NCI-H524 treated with DMSO at 0.1 percent for 48 hours (cell line): ENCODE data around the gene CCDC106.

Experiments
- DNase-seq: peaks from one replicate; lab custom pipeline; 2025; lab: John Stamatoyannopoulos, UW

CCDC106 gene

DNA sequence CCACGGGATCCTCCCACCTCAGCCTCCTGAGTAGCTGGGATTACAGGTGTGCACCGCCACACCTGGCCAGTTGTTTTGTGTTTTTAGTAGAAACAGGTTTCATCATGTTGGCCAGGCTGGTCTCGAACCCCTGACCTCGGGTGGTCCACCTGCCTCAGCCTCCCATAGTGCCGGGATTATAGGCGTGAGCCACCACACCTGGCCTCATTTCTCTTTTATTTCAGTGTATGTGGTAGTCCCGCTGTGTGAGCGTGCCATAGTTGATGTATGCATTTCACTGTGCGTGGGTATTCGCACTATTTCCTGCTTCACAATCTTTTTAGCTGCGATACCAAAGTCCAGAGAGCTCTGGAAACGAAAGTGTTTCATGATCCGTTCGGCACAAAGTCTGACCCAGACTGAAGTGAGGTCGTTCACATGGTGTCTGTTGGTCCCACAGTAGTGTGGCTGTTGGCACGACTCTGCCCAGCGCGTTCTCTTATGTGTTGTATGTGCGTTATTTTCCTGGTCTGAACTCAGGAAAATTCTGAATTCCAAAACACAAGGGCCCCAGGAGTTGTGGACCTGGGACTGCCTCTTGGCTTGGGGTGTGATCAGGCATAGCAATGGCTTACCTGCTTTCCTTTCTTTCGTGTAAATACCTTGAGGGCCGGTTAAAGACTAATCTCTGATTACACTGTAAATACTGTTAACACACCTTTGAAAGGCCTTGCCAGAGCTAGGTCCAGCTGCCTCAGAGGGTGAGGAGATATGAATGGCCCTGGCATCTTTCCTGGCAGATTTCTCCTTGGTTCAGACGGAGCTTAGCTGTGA lies 35.6 kb downstream of the CCDC106 start:
- no peak for DNase-seq

GRCh38 chr19:55684946-55685681 lies 37.1 kb downstream of the CCDC106 start:
- DNase-seq, result no peak

DNA sequence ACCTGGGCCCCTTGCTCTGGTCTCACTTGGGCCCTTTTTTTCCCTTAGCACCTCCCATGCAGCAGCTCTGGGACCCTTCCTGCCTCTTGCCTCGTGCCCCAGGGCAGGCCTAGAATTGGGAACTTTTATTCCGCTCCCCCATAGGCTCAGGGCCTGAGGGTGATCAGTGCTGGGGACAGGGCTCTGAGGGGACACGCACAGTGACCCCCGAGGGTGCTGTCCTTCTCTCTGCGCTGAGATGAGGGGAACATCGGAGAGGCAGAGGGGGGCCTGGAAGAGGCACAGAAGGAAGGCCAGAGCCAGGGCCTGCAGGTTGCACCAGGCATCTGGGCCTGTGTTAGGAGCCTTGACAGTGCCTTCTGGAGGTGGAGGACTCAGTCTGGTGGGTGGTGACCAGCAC lies 37.8 kb downstream of the CCDC106 start:
- no peak for DNase-seq

GRCh38 chr19:55686311-55687050 lies 38.5 kb downstream of the CCDC106 start:
- DNase-seq, result no peak

- DNase-seq, result no peak
Measured at GRCh38 chr19:55687281-55688201, 39.5 kb downstream of the CCDC106 start.

GRCh38 chr19:55688422-55689218 lies 40.6 kb downstream of the CCDC106 start:
- DNase-seq, result no peak

GRCh38 chr19:55689411-55690108 lies 41.5 kb downstream of the CCDC106 start:
- no peak for DNase-seq

- no peak for DNase-seq
Measured at GRCh38 chr19:55690109-55690768, 42.2 kb downstream of the CCDC106 start.

DNA sequence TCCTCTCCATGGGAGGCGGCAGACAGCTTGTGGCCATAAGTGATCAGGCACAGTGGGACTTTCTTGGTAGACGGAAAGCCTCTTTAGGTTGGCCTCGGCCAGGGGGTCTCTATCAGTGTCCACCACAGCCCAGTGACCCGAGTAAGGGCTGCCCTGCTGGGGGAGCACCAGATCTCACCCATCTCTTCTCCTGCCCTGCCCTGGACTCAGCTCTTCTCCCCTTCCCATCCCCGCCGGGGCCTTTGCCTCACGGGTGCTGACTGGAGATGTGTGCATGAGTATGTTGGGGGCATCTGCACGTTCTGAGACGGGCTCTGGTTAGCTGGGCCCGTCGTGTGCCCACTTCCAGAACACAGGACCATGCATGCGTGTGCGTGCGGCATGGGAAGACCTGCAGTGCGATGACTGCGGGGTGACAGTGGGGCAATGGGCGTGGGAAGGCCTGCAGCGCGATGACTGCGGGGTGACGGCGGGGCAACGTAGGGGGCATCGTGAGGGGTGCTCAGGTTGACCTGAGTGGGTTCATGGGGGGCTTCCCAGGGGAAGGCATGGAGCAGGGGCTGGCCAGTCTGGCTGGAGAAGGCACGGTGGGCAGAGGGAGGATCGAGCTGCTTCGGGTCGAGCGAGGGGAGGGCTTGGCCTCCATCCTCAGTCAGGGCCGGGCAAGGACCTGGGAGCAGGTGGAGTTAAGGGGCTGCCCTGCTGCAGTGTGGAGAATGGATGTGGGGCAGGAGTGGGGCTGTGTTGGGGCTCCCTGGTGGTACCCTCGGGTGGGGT lies 42.9 kb downstream of the CCDC106 start:
- DNase-seq, result no peak

- DNase-seq, result no peak
Measured at GRCh38 chr19:55691561-55692481, 43.8 kb downstream of the CCDC106 start.

GRCh38 chr19:55692681-55693081 lies 44.7 kb downstream of the CCDC106 start:
- no peak for DNase-seq

DNA sequence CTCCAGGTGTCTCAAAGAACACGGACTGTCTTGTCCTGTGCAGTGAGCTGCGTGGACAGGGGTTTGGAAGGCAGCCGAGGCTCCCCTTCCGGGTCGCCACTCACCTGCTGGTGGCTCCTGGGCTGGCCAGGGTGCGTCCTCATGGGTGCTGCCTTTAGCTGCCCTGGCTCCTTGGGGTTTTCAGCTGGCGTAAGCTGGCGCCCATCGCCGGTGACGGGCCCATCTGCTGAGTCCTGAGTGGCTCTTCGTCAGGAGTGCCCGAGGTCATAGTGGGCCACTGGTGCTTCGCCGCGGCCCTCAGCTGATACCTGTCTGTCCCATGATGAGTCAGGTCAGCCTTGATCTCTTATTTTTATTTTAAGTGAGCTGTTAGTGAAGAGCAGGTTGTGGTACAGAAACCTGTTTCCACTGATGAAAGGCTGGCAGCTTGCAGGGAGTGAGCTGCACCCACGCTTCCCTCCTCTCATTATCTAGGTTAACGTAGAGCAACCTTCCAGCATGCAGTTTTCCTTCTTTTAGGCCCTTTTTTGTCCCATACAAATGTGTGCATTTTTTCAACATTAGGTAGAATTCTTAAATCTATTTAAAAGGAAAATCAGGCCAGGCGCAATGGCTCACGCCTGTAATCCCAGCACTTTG lies 45.4 kb downstream of the CCDC106 start:
- DNase-seq, result no peak

DNA sequence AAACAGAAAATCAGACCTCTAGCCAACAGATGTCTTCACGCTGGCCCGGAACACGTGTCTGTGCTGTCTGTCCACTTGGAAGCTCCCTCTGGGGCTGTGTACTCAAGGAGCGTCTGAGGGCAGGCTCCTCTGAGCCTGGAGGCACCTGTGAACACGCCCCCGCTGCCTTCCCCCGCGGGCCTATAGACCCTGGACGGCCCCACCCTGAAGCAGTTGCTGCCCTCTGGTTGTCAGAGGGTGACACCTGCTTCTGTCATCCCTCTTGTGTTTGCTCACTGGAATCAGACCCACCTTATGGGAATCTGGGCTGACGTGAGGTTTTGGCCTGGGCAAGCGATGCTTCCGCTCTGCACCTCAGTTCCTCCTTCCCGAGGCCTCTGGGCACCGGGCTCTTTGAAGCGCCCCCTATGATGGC lies 46.2 kb downstream of the CCDC106 start:
- DNase-seq, result no peak

- no peak for DNase-seq
Measured at GRCh38 chr19:55694656-55695491, 46.9 kb downstream of the CCDC106 start.

- no peak for DNase-seq
Measured at GRCh38 chr19:55695511-55696290, 47.7 kb downstream of the CCDC106 start.
